ENCODE measurements around the gene SLC6A13.

GRCh38 chr12:291153-291723 lies 28.6 kb upstream of the SLC6A13 start:
- TF ChIP-seq, protein P1, sequence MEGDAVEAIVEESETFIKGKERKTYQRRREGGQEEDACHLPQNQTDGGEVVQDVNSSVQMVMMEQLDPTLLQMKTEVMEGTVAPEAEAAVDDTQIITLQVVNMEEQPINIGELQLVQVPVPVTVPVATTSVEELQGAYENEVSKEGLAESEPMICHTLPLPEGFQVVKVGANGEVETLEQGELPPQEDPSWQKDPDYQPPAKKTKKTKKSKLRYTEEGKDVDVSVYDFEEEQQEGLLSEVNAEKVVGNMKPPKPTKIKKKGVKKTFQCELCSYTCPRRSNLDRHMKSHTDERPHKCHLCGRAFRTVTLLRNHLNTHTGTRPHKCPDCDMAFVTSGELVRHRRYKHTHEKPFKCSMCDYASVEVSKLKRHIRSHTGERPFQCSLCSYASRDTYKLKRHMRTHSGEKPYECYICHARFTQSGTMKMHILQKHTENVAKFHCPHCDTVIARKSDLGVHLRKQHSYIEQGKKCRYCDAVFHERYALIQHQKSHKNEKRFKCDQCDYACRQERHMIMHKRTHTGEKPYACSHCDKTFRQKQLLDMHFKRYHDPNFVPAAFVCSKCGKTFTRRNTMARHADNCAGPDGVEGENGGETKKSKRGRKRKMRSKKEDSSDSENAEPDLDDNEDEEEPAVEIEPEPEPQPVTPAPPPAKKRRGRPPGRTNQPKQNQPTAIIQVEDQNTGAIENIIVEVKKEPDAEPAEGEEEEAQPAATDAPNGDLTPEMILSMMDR (IDR thresholded peaks at IDR 0.05) = no peak
- TF ChIP-seq EP300 (IDR thresholded peaks at IDR 0.05) = no peak
- TF ChIP-seq POLR2AphosphoS5 (IDR thresholded peaks at IDR 0.05) = no peak
- no peak for TF ChIP-seq POLR2A (IDR thresholded peaks at IDR 0.05; ENCODE audit: low read depth)
